Lower lobe of right lung (tissue), 2 donors: ENCODE measurements around the gene PCBP3. TPM values are rescaled to one million over a fixed set of nuclear protein-coding genes. Genes with fewer than 3 reads are reported as not detected.

ENCODE experiments used
- ATAC-seq, 2 donors: fragments of 200-7000 bp; cut with Tn5 transposase; one replicate each; pipeline ENCODE4 v1.9.1; 2020 to 2022; ENCODE audit warnings: mild to moderate bottlenecking in 2 of 2, moderate library complexity in 2 of 2
- DNase-seq: peaks from one replicate; pipeline ENCODE4 v3.0.0-alpha.2; 2020
- H3K27ac ChIP-seq: fragments of 200-600 bp; one replicate; pipeline ENCODE4 v1.8.0; 2022
- H3K27me3 ChIP-seq: fragments of 200-600 bp; one replicate; pipeline ENCODE4 v1.8.0; 2022; ENCODE audit warnings: low read depth
- H3K36me3 ChIP-seq: fragments of 200-600 bp; one replicate; pipeline ENCODE4 v1.8.0; 2022; ENCODE audit warnings: mild to moderate bottlenecking
- H3K4me1 ChIP-seq: fragments of 200-600 bp; one replicate; pipeline ENCODE4 v1.8.0; 2022
- H3K4me3 ChIP-seq: fragments of 200-600 bp; one replicate; pipeline ENCODE4 v1.8.0; 2022; ENCODE audit warnings: mild to moderate bottlenecking
- H3K9me3 ChIP-seq: fragments of 200-600 bp; one replicate; pipeline ENCODE4 v1.8.0; 2022
- CTCF ChIP-seq: fragments of 200-600 bp; IDR thresholded peaks from one replicate; pipeline ENCODE4 v1.8.0; 2022; ENCODE audit warnings: antibody characterized with exemption, mild to moderate bottlenecking
- intact Hi-C: fragments of 100-400 bp; cut with DNase I; formaldehyde crosslinking; loops from one replicate; pipeline ENCODE4 v1.11.0; 2022
- total RNA-seq: library from RNA; stranded (reverse); fragmentation: NEBNext Ultra II Directional; extraction: Animal tissue kit (Norgen Biotek cat#: 25700); gene quantifications from one replicate; pipeline ENCODE4 v1.2.1, GENCODE V29; 2021
- donor health status: DM: no; HTN: yes; CAD: no; lungs with severe emphysema.

Gene PCBP3
- total RNA-seq, 1 donor from 2014 or later, result 4.5 TPM

GRCh38 chr21:45843426-45843825 lies 199.9 kb downstream of the PCBP3 start:
- Histone ChIP-seq H3K4me1 (no peaks in the 10 kb centered on the region), H3K27me3 (no peaks in the 10 kb centered on the region), H3K36me3 (no peaks in the 10 kb centered on the region), H3K4me3 (no peak overlapping the region), H3K9me3 (peaks cover 14% of the 10 kb centered on the region), H3K27ac (no peak overlapping the region)
- no peak for TF ChIP-seq CTCF
- ATAC-seq, result no peak
- intact Hi-C loops, result no loop called here
- DNase-seq, result no peak

GRCh38 chr21:45844181-45844580 lies 200.7 kb downstream of the PCBP3 start:
- no peaks in the 10 kb centered on the region for H3K4me1 ChIP-seq
- ATAC-seq (no peak), DNase-seq (no peak)
- H3K27ac ChIP-seq, result no peak overlapping the region
- H3K9me3 ChIP-seq, result peaks cover 14% of the 10 kb centered on the region
- no peak for TF ChIP-seq CTCF
- H3K36me3 ChIP-seq, result no peaks in the 10 kb centered on the region
- no peak overlapping the region for H3K4me3 ChIP-seq
- intact Hi-C loops, result no loop called here
- H3K27me3 ChIP-seq, result no peaks in the 10 kb centered on the region

- no peak for DNase-seq
- ATAC-seq, result no peak
- Histone ChIP-seq H3K4me3 (no peak overlapping the region), H3K9me3 (peaks cover 14% of the 10 kb centered on the region), H3K36me3 (no peaks in the 10 kb centered on the region), H3K27ac (no peak overlapping the region), H3K27me3 (no peaks in the 10 kb centered on the region), H3K4me1 (no peaks in the 10 kb centered on the region)
- TF ChIP-seq CTCF, result no peak
- intact Hi-C loops, result no loop called here
Observed at GRCh38 chr21:45845063-45845769, 201.7 kb downstream of the PCBP3 start.

- H3K27ac ChIP-seq, result no peak overlapping the region
Observed at GRCh38 chr21:45845770-45846090, 202.2 kb downstream of the PCBP3 start.

GRCh38 chr21:45846373-45847160 lies 203.0 kb downstream of the PCBP3 start:
- no peak for DNase-seq
- peaks cover 3% of the 10 kb centered on the region for H3K9me3 ChIP-seq
- TF ChIP-seq CTCF, result no peak
- no peak for ATAC-seq
- H3K4me3 ChIP-seq, result no peak overlapping the region
- H3K36me3 ChIP-seq, result no peaks in the 10 kb centered on the region
- H3K27me3 ChIP-seq, result no peaks in the 10 kb centered on the region
- no peaks in the 10 kb centered on the region for H3K4me1 ChIP-seq
- intact Hi-C loops, result no loop called here
- no peak overlapping the region for H3K27ac ChIP-seq

More at GRCh38 chr21:45845770-45846090, 202.2 kb downstream of the PCBP3 start:
- no peak for DNase-seq
- Histone ChIP-seq H3K9me3 (peaks cover 11% of the 10 kb centered on the region), H3K4me1 (no peaks in the 10 kb centered on the region), H3K27me3 (no peaks in the 10 kb centered on the region), H3K36me3 (no peaks in the 10 kb centered on the region), H3K4me3 (no peak overlapping the region)
- no peak for ATAC-seq
- intact Hi-C loops, result no loop called here
- no peak for TF ChIP-seq CTCF
